Measurements from ENCODE around the gene TSPOAP1.

The TSPOAP1 gene

GRCh38 chr17:58318065-58318481 lies 10.5 kb downstream of the TSPOAP1 start:
- DNase-seq (ENCODE audit: low read depth), result no peak

GRCh38 chr17:58317421-58318064 lies 11.1 kb downstream of the TSPOAP1 start:
- DNase-seq (ENCODE audit: low read depth), result peak; percentile 24

- no peak for DNase-seq (ENCODE audit: low read depth)
These were observed 12.2 kb downstream of the TSPOAP1 start for GRCh38 chr17:58316260-58316960.

GRCh38 chr17:58315750-58316149 lies 12.8 kb downstream of the TSPOAP1 start:
- no peak for DNase-seq (ENCODE audit: low read depth)

- no peak for DNase-seq (ENCODE audit: low read depth)
These were observed 13.3 kb downstream of the TSPOAP1 start for GRCh38 chr17:58315281-58315711.

GRCh38 chr17:58314706-58315015 lies 13.9 kb downstream of the TSPOAP1 start:
- DNase-seq (ENCODE audit: low read depth), result no peak

- no peak for DNase-seq (ENCODE audit: low read depth)
These were observed 14.5 kb downstream of the TSPOAP1 start for GRCh38 chr17:58313815-58314705.

GRCh38 chr17:58312829-58313228 lies 15.8 kb downstream of the TSPOAP1 start:
- DNase-seq (ENCODE audit: low read depth), result no peak

- DNase-seq (ENCODE audit: low read depth), result no peak
These were observed 16.5 kb downstream of the TSPOAP1 start for GRCh38 chr17:58312021-58312630.

GRCh38 chr17:58311429-58311894 lies 17.1 kb downstream of the TSPOAP1 start:
- DNase-seq (ENCODE audit: low read depth), result no peak

- DNase-seq (ENCODE audit: low read depth), result no peak
These were observed 17.8 kb downstream of the TSPOAP1 start for GRCh38 chr17:58310511-58311428.

- DNase-seq (ENCODE audit: low read depth), result no peak
These were observed 18.7 kb downstream of the TSPOAP1 start for GRCh38 chr17:58309918-58310259.

- DNase-seq (ENCODE audit: low read depth), result no peak
These were observed 19.3 kb downstream of the TSPOAP1 start for GRCh38 chr17:58308985-58309917.

- DNase-seq (ENCODE audit: low read depth), result no peak
These were observed 20.2 kb downstream of the TSPOAP1 start for GRCh38 chr17:58308173-58308984.

GRCh38 chr17:58307468-58308172 lies 21.0 kb downstream of the TSPOAP1 start:
- DNase-seq (ENCODE audit: low read depth), result no peak

GRCh38 chr17:58306131-58306951 lies 22.3 kb downstream of the TSPOAP1 start:
- no peak for DNase-seq (ENCODE audit: low read depth)

GRCh38 chr17:58305626-58306025 lies 23.0 kb downstream of the TSPOAP1 start:
- no peak for DNase-seq (ENCODE audit: low read depth)

Data from GM04504 (cell line).